ENCODE measurements around the gene CTIF. TPM values are rescaled to one million over a fixed set of nuclear protein-coding genes. Genes with fewer than 3 reads are reported as not detected.

The CTIF gene
- total RNA-seq, 1 experiment from 2014 or later = 5.8 TPM

DNA sequence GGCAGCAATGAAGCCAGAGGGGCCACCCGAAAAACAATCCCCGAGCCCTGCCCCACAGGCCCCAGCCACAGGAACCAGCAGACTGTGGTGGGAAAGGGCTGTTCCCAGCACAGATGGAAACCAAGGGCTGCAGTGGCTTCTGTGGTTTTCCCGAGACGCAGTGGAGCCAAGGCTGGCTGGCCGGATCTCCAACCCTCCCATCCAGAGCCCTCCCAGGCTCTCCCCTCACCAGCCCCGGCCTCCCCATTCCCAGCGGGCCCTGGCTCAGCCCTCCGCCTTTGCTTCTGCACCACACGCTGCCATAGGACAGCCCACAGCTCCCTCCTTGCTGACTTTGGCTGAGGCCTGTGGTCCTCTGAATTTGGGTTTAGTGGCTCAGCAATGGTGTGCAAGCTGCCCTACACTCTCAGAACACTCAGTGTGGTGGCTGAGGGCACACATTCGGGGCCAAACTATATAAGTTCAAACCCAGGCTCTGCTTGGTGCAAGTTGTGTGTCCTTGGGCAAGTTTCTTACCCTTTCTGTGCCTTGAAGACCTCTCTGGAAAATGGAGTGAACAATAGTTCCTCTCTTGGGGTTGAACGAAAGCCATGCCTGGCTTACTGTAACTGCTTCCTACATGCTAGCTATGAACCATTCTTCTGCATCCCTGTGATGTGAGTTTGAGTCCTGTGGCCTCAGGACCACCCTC, 211.8 kb downstream of the CTIF start:
- Histone ChIP-seq H3K36me3 (ENCODE audit: low read depth, low read length) (no peaks in the 10 kb centered on the region), H3F3A (ENCODE audit: low read length, unreplicated experiment) (no peaks in the 10 kb centered on the region), H3K27me3 (ENCODE audit: low read length) (no peaks in the 10 kb centered on the region), H4K20me1 (ENCODE audit: low read length) (no peaks in the 10 kb centered on the region), H3K4me3 (ENCODE audit: low read length) (no peak overlapping the region), H3K4me2 (ENCODE audit: low read length) (no peak overlapping the region), H3K9me2 (replicated peaks; ENCODE audit: low read length) (no peaks in the 10 kb centered on the region), H3K4me1 (ENCODE audit: insufficient read depth, low read length) (no peaks in the 10 kb centered on the region), H3K27ac (ENCODE audit: low read length) (no peak overlapping the region), H3K79me2 (ENCODE audit: low read length) (no peaks in the 10 kb centered on the region), H2AFZ (ENCODE audit: low read length) (no peak overlapping the region), H3K9ac (ENCODE audit: low read length) (no peak overlapping the region), H3K9me3 (ENCODE audit: low read length) (no peaks in the 10 kb centered on the region)
- no TSS peak for BruUV-seq (replicated peaks)
- ATAC-seq (no peak), DNase-seq (no peak)
- TF ChIP-seq EZH2phosphoT487 (IDR thresholded peaks at IDR 0.05; ENCODE audit: borderline replicate concordance, low read length) (no peak), EZH2 (IDR thresholded peaks at IDR 0.05; ENCODE audit: low read length, unreplicated experiment) (no peak), CTCF (conservative IDR thresholded peaks at IDR 0.05; ENCODE audit: low read depth, low read length) (no peak)
- intact Hi-C loops (cut with micrococcal nuclease) = no loop called here
- ChIA-PET CTCF (no interaction called here), POLR2A (ENCODE audit: unreplicated experiment) (no interaction called here)

- no peaks in the 10 kb centered on the region for H3K9me2 ChIP-seq (replicated peaks; ENCODE audit: low read length)
- H3K9ac ChIP-seq (ENCODE audit: low read length) = no peak overlapping the region
- H3K4me1 ChIP-seq (ENCODE audit: insufficient read depth, low read length) = no peaks in the 10 kb centered on the region
- H3K4me2 ChIP-seq (ENCODE audit: low read length) = no peak overlapping the region
- ATAC-seq = no peak
- H3F3A ChIP-seq (ENCODE audit: low read length, unreplicated experiment) = no peaks in the 10 kb centered on the region
- H3K9me3 ChIP-seq (ENCODE audit: low read length) = no peaks in the 10 kb centered on the region
- ChIA-PET POLR2A (ENCODE audit: unreplicated experiment) (no interaction called here), CTCF (no interaction called here)
- BruUV-seq (replicated peaks) = no TSS peak
- H3K27ac ChIP-seq (ENCODE audit: low read length) = no peak overlapping the region
- no peak overlapping the region for H3K4me3 ChIP-seq (ENCODE audit: low read length)
- no peaks in the 10 kb centered on the region for H3K27me3 ChIP-seq (ENCODE audit: low read length)
- no peaks in the 10 kb centered on the region for H3K79me2 ChIP-seq (ENCODE audit: low read length)
- no peak overlapping the region for H2AFZ ChIP-seq (ENCODE audit: low read length)
- no peaks in the 10 kb centered on the region for H3K36me3 ChIP-seq (ENCODE audit: low read depth, low read length)
- no peak for DNase-seq
- no peaks in the 10 kb centered on the region for H4K20me1 ChIP-seq (ENCODE audit: low read length)
- TF ChIP-seq EZH2 (IDR thresholded peaks at IDR 0.05; ENCODE audit: low read length, unreplicated experiment) (no peak), EZH2phosphoT487 (IDR thresholded peaks at IDR 0.05; ENCODE audit: borderline replicate concordance, low read length) (no peak), CTCF (conservative IDR thresholded peaks at IDR 0.05; ENCODE audit: low read depth, low read length) (no peak)
- intact Hi-C loops (cut with micrococcal nuclease) = no loop called here
Observed at GRCh38 chr18:48751727-48752468, 213.1 kb downstream of the CTIF start.

DNA sequence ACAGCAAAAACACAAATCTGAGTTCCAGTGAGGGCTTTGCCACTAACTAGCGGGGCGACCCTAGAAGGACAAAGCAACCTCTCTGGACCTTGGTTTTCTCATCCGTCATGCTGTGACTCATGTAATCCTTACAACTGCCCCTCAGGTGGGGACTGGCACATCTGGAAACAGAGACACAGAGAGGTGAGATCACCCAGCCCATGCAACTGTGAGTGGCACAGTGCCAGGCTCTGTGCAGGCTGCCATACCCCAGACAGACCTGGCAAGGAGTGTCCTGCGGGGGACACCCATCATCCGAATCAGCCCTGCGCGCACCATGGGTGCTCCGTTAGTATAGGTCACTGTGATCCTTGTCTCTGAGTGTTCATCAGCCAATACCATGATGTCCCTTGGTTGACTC, 213.6 kb downstream of the CTIF start:
- no peaks in the 10 kb centered on the region for H3K27me3 ChIP-seq (ENCODE audit: low read length)
- CTCF ChIA-PET = no interaction called here
- POLR2A ChIA-PET (ENCODE audit: unreplicated experiment) = no interaction called here
- no peaks in the 10 kb centered on the region for H3F3A ChIP-seq (ENCODE audit: low read length, unreplicated experiment)
- no peak overlapping the region for H3K4me3 ChIP-seq (ENCODE audit: low read length)
- H3K79me2 ChIP-seq (ENCODE audit: low read length) = no peaks in the 10 kb centered on the region
- H4K20me1 ChIP-seq (ENCODE audit: low read length) = no peaks in the 10 kb centered on the region
- H3K4me2 ChIP-seq (ENCODE audit: low read length) = no peak overlapping the region
- no peaks in the 10 kb centered on the region for H3K9me3 ChIP-seq (ENCODE audit: low read length)
- intact Hi-C loops (cut with micrococcal nuclease) = no loop called here
- H2AFZ ChIP-seq (ENCODE audit: low read length) = no peak overlapping the region
- no peak for TF ChIP-seq EZH2 (IDR thresholded peaks at IDR 0.05; ENCODE audit: low read length, unreplicated experiment)
- ATAC-seq (no peak), DNase-seq (no peak)
- H3K9ac ChIP-seq (ENCODE audit: low read length) = no peak overlapping the region
- no peak overlapping the region for H3K27ac ChIP-seq (ENCODE audit: low read length)
- BruUV-seq (replicated peaks) = no TSS peak
- no peaks in the 10 kb centered on the region for H3K9me2 ChIP-seq (replicated peaks; ENCODE audit: low read length)
- no peaks in the 10 kb centered on the region for H3K36me3 ChIP-seq (ENCODE audit: low read depth, low read length)
- H3K4me1 ChIP-seq (ENCODE audit: insufficient read depth, low read length) = no peaks in the 10 kb centered on the region
